ENCODE data around the gene TNRC6C. TPM values are rescaled to one million over a fixed set of nuclear protein-coding genes. Genes with fewer than 3 reads are reported as not detected.

The TNRC6C gene
- total and polyA plus RNA-seq, 2 of the 13 experiments (the other 11 are each of a cell fraction or from before 2014, with no cell fraction given): 0.66 to 4.9 TPM

GRCh38 chr17:78117027-78117981, 158.8 kb downstream of the TNRC6C start (continued):
- TF ChIP-seq SNAPC4 (CRISPR knock-in tag; IDR thresholded peaks at IDR 0.05) (no peak), RBFOX2 (IDR thresholded peaks at IDR 0.05; ENCODE audit: low read depth, low read length) (peak; percentile 60; the same call in 1 of the 2 replicates), TAF15 (IDR thresholded peaks at IDR 0.05; ENCODE audit: low read depth, low read length, poor library complexity, severe bottlenecking) (no peak), KDM5B (CRISPR knock-in tag; IDR thresholded peaks at IDR 0.05; ENCODE audit: borderline replicate concordance) (no peak; the same call in 1 of the 2 replicates), CEBPG (CRISPR knock-in tag; IDR thresholded peaks at IDR 0.05) (no peak), SMYD3 (CRISPR knock-in tag; IDR thresholded peaks at IDR 0.05) (no peak), NR2F2 (IDR thresholded peaks at IDR 0.05; ENCODE audit: borderline replicate concordance, low read depth) (no peak), ZNF33B (CRISPR knock-in tag; IDR thresholded peaks at IDR 0.05) (0 out of 2 replicates have a peak, but pooled peaks have one; percentile 17), DDIT3 (CRISPR knock-in tag; IDR thresholded peaks at IDR 0.05) (no peak), ZNF616 (CRISPR knock-in tag; IDR thresholded peaks at IDR 0.05; ENCODE audit: low read depth) (no peak), PITX1 (CRISPR knock-in tag; IDR thresholded peaks at IDR 0.05) (peak; percentile 16; the same call in 1 of the 2 replicates), ZNF10 (CRISPR knock-in tag; IDR thresholded peaks at IDR 0.05; ENCODE audit: borderline replicate concordance, low read depth) (no peak), SRSF4 (IDR thresholded peaks at IDR 0.05; ENCODE audit: low read depth, low read length, poor library complexity, severe bottlenecking) (no peak), RNF219 (CRISPR knock-in tag; IDR thresholded peaks at IDR 0.05) (no peak), ZBTB44 (CRISPR knock-in tag; IDR thresholded peaks at IDR 0.05) (no peak), MYC (CRISPR knock-in tag; IDR thresholded peaks at IDR 0.05; ENCODE audit: borderline replicate concordance) (no peak), ZNF800 (CRISPR knock-in tag; IDR thresholded peaks at IDR 0.05) (no peak)
